Measurements from ENCODE around the gene PLAU.

Gene PLAU

GRCh38 chr10:73876971-73877370 is 34.0 kb upstream of the PLAU start:
- in situ Hi-C loops (cut with MboI; ENCODE audit: low pct_unique_long_range_greater_than_20kb, low sequenced_read_pairs, unreplicated experiment), result loop anchor here (25.0 kb wide), 1 partner anchor 360 kb away; no protein-coding TSS in a partner anchor
- DNase-seq (ENCODE audit: low spot score), result no peak
- no peak for TF ChIP-seq CTCF (IDR thresholded peaks at IDR 0.05; ENCODE audit: extremely low read depth, insufficient read depth, missing control alignments)

DNA sequence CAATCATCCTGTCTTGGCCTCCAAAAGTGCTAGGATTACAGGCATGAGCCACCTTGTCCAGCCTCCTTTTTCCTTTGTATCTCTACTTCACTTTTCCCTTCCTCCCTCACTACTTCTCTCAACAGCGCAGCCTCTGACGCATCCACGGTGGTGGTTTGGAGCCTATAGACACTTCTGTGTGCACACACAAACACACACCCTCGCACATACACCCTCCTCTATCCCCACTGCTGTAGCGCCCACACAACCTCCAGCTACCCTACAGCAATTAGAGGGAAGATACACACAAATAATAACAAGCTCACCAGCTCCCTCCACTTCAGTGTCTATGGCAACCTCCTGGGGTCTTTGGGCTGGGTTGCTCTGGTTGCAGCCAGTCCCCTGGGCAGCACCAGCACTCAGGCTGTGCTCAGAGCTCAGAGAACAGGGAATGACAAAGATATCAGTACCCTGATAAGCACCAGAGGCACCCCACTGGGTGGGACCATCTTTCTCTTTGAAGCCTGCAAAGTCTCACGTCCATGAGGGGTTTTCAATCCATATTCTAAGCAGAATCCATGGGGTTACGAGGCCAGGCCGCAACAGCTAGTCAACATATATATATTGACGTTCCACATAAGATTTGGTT is 33.3 kb upstream of the PLAU start:
- no peak for TF ChIP-seq CTCF (IDR thresholded peaks at IDR 0.05; ENCODE audit: extremely low read depth, insufficient read depth, missing control alignments)
- no peak for DNase-seq (ENCODE audit: low spot score)
- in situ Hi-C loops (cut with MboI; ENCODE audit: low pct_unique_long_range_greater_than_20kb, low sequenced_read_pairs, unreplicated experiment), result loop anchor here (25.0 kb wide), 1 partner anchor 360 kb away; no protein-coding TSS in a partner anchor

- TF ChIP-seq CTCF (IDR thresholded peaks at IDR 0.05; ENCODE audit: extremely low read depth, insufficient read depth, missing control alignments), result no peak
- in situ Hi-C loops (cut with MboI; ENCODE audit: low pct_unique_long_range_greater_than_20kb, low sequenced_read_pairs, unreplicated experiment), result loop anchor here (25.0 kb wide), 1 partner anchor 359 kb away; no protein-coding TSS in a partner anchor
- DNase-seq (ENCODE audit: low spot score), result no peak
Observed at GRCh38 chr10:73878365-73878764, 32.6 kb upstream of the PLAU start.

DNA sequence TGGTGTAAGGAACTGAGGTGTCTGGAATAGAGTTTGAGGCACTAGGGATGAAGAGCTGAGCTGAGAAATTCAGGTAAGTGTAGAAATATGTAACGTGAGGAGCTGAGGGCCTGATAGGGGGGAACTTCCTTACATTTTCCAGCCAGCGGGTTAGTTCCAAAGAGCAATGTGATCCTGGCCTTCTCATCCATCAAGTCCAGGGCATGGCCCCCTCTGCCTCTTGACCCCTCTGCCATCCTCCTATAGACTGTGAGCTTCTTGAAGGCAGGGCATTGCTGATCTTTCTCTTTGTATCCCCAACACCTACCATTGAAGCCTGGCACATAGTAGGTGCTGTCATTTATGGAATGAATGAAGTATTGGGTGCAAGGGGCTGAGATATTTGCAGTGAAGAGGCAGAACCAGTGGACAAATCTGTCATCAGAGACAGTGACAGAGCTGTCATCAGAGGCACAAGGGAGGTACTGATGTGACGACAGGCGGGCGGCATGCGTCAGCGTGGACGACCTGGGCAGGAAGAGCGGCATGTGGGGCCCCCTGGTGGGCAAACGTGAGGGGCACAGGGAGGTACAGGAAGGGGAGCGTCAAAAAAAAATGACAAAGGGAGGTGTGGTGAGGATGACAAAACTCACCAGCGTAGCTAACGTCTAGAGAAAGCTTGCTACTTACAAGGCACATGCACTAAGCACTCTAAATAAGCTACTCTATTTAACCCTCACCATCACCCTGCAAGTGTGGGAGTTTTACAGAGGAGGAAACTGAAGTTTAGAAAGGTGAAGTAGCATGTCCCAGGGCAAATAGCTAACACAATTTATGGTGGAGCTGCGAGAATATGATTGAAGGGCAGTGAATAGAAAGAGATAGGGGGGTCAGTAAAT is 31.4 kb upstream of the PLAU start:
- in situ Hi-C loops (cut with MboI; ENCODE audit: low pct_unique_long_range_greater_than_20kb, low sequenced_read_pairs, unreplicated experiment), result loop anchor here (5.0 to 25.0 kb wide), 4 partner anchors 32 to 358 kb away; no protein-coding TSS in a partner anchor
- peak; percentile 84 for DNase-seq (ENCODE audit: low spot score)
- TF ChIP-seq CTCF (IDR thresholded peaks at IDR 0.05; ENCODE audit: extremely low read depth, insufficient read depth, missing control alignments), result peak; percentile 97

- DNase-seq (ENCODE audit: low spot score), result no peak
- in situ Hi-C loops (cut with MboI; ENCODE audit: low pct_unique_long_range_greater_than_20kb, low sequenced_read_pairs, unreplicated experiment), result loop anchor here (5.0 to 25.0 kb wide), 4 partner anchors 34 to 356 kb away; no protein-coding TSS in a partner anchor
- no peak for TF ChIP-seq CTCF (IDR thresholded peaks at IDR 0.05; ENCODE audit: extremely low read depth, insufficient read depth, missing control alignments)
Observed at GRCh38 chr10:73881221-73881919, 29.6 kb upstream of the PLAU start.

GRCh38 chr10:73884017-73884416 is 26.9 kb upstream of the PLAU start:
- in situ Hi-C loops (cut with MboI; ENCODE audit: low pct_unique_long_range_greater_than_20kb, low sequenced_read_pairs, unreplicated experiment), result loop anchor here (5.0 to 25.0 kb wide), 4 partner anchors 37 to 353 kb away; no protein-coding TSS in a partner anchor

More at GRCh38 chr10:73884017-73884416, 26.9 kb upstream of the PLAU start:
- no peak for TF ChIP-seq CTCF (IDR thresholded peaks at IDR 0.05; ENCODE audit: extremely low read depth, insufficient read depth, missing control alignments)
- no peak for DNase-seq (ENCODE audit: low spot score)

All from GM13977 (cell line).